Measurements from ENCODE around the gene PODNL1. TPM values are rescaled to one million over a fixed set of nuclear protein-coding genes. Genes with fewer than 3 reads are reported as not detected.

Gene PODNL1
- total and polyA plus RNA-seq, 2 of the 8 experiments (the other 6 are each of a cell fraction or from before 2014, with no cell fraction given), result 1.0 to 1.5 TPM

DNA sequence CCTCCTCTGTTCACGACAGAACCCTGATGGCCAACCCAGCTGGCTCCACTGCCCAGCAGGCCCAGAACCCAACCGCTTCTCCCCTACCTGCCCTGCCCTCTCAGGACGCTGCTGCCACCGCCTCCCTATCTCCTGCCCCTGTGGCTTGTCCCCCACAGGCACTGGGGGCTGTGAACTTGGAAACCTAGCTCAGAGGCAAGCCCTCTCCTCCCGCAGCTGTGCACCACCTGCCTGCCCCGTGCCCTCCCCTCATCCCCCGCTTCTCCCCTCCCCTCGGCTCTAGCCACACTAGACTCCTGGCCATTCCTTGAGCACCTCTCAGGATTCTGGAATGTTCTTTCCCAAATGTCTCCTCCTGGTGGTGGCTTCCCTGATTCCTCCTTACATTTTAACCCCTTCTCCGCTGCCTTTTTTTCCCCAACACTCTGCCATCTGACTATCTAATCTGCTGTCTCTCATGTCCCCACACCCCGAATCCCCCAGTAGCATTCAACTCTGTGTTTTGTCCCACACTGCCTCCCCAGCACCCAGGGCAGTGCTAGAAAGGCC is 54.6 kb downstream of the PODNL1 start:
- no peaks in the 10 kb centered on the region for H4K20me1 ChIP-seq (replicated peaks in 1 of 2; ENCODE audit: control insufficient read depth in 1 of 2, insufficient read depth in 2 of 2, low read length in 2 of 2)
- peak; percentile 28 for FAIRE-seq
- no peak overlapping the region for H4K5ac ChIP-seq (ENCODE audit: insufficient read length, low read depth, low read length)
- H3K9me3 ChIP-seq (ENCODE audit: insufficient read depth in 2 of 2, low read depth in 1 of 2, low read length in 1 of 2), result no peaks in the 10 kb centered on the region
- H4K91ac ChIP-seq (replicated peaks; ENCODE audit: insufficient read length, low read length), result peak overlapping the region; percentile 66
- no peak overlapping the region for H4K8ac ChIP-seq (ENCODE audit: extremely low read depth, insufficient read depth, low read length)
- H3K4me1 ChIP-seq (replicated peaks in 1 of 4; ENCODE audit: control insufficient read depth in 3 of 4, insufficient read depth in 4 of 4, low read length in 3 of 4), result peaks cover 6 to 23% (median 16%) of the 10 kb centered on the region in 4 experiments
- H3K56ac ChIP-seq (replicated peaks; ENCODE audit: insufficient read length, low read depth, low read length), result no peak overlapping the region
- H2BK12ac ChIP-seq (ENCODE audit: low read depth, low read length), result no peak overlapping the region; the same call in 1 of the 2 replicates
- no peak overlapping the region for H3K9ac ChIP-seq (replicated peaks in 1 of 4; ENCODE audit: extremely low read depth in 1 of 4, low read depth in 3 of 4, low read length in 3 of 4)
- H2AK5ac ChIP-seq (ENCODE audit: low read depth, low read length), result peak overlapping the region; percentile 46; the same call in 1 of the 2 replicates
- no peaks in the 10 kb centered on the region for H3K79me1 ChIP-seq (ENCODE audit: low read depth, low read length)
- whole genome bisulfite sequencing, 2 experiments (ENCODE audit: extremely low coverage in 1 of 2, insufficient coverage in 1 of 2, insufficient read length in 1 of 2, insufficient replicate concordance in 2 of 2, low coverage in 1 of 2, low lambda C conversion rate in 2 of 2, missing lambda C conversion rate in 1 of 2), result 85% methylated on average over 6 of the region's 10 CpGs; no CpG with 5 or more reads in 1 of the 2 experiments
- H3K36me3 ChIP-seq (ENCODE audit: control insufficient read depth in 2 of 4, insufficient read depth in 4 of 4, low read length in 3 of 4), result no peaks in the 10 kb centered on the region
- H2BK5ac ChIP-seq (ENCODE audit: low read depth, low read length), result peak overlapping the region; percentile 44; the same call in 1 of the 2 replicates
- H3K14ac ChIP-seq (ENCODE audit: insufficient read length), result no peak overlapping the region
- H2BK20ac ChIP-seq (ENCODE audit: low read length), result no peak overlapping the region
- no peaks in the 10 kb centered on the region for H3K23me2 ChIP-seq (ENCODE audit: low read depth, low read length)
- no peaks in the 10 kb centered on the region for H3K79me2 ChIP-seq (ENCODE audit: control insufficient read depth in 1 of 2, insufficient read depth in 2 of 2, low read length in 2 of 2)
- no peak for DNase-seq (ENCODE audit: low read depth in 1 of 2, low spot score in 2 of 2)
- H3K27me3 ChIP-seq (replicated peaks in 1 of 4; ENCODE audit: control insufficient read depth in 3 of 4, extremely low read depth in 1 of 4, insufficient read depth in 3 of 4, low read length in 3 of 4), result no peaks in the 10 kb centered on the region
- no peak overlapping the region for H3K23ac ChIP-seq (ENCODE audit: insufficient read length)
- ChIA-PET POLR2A (ENCODE audit: partially characterized antibody) (interaction anchor here (3.3 kb wide), 1 partner anchor 70 kb away, joined by 13 read pairs; the partner anchor contains the start of gene DCAF15), CTCF (ENCODE audit: partially characterized antibody) (interaction anchor here (0.7 to 8.7 kb wide), 18 partner anchors 9 to 192 kb away, joined by 3 to 76 read pairs (median 4); partner anchors contain the start of genes BRME1, CC2D1A and PALM3)
- peak overlapping the region; percentile 71; the same call in 1 of the 2 replicates for H3K18ac ChIP-seq (ENCODE audit: extremely low read depth, low read length)
- TF ChIP-seq SIRT6 (IDR thresholded peaks at IDR 0.05; ENCODE audit: low read length) (no peak), MAX (IDR thresholded peaks at IDR 0.05) (peak; percentile 41; the same call in 1 of the 2 replicates), TEAD4 (IDR thresholded peaks at IDR 0.05; ENCODE audit: low read depth, low read length) (0 out of 2 replicates have a peak, but pooled peaks have one; percentile 23), TCF12 (IDR thresholded peaks at IDR 0.05; ENCODE audit: low read depth, low read length) (no peak), RAD21 (IDR thresholded peaks at IDR 0.05 in 1 of 2, conservative IDR thresholded peaks at IDR 0.05 in 1 of 2; ENCODE audit: low read depth in 2 of 2, low read length in 2 of 2) (peak in 1 of 2 experiments; percentile 33; a peak in 1 of 4 replicates), EZH2 (IDR thresholded peaks at IDR 0.05; ENCODE audit: low read depth, low read length, severe bottlenecking) (no peak), BACH1 (IDR thresholded peaks at IDR 0.05; ENCODE audit: low read length) (no peak)
- TF ChIP-seq, protein P1, sequence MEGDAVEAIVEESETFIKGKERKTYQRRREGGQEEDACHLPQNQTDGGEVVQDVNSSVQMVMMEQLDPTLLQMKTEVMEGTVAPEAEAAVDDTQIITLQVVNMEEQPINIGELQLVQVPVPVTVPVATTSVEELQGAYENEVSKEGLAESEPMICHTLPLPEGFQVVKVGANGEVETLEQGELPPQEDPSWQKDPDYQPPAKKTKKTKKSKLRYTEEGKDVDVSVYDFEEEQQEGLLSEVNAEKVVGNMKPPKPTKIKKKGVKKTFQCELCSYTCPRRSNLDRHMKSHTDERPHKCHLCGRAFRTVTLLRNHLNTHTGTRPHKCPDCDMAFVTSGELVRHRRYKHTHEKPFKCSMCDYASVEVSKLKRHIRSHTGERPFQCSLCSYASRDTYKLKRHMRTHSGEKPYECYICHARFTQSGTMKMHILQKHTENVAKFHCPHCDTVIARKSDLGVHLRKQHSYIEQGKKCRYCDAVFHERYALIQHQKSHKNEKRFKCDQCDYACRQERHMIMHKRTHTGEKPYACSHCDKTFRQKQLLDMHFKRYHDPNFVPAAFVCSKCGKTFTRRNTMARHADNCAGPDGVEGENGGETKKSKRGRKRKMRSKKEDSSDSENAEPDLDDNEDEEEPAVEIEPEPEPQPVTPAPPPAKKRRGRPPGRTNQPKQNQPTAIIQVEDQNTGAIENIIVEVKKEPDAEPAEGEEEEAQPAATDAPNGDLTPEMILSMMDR (IDR thresholded peaks at IDR 0.05; ENCODE audit: control extremely low read depth in 1 of 3, insufficient read depth in 1 of 3, low read depth in 1 of 3, low read length in 3 of 3), result peak in 2 of 3 experiments; percentile 52 to 60; a peak in 3 of 4 replicates
- H2BK15ac ChIP-seq (ENCODE audit: low read length), result peak overlapping the region; percentile 92
- H2BK120ac ChIP-seq (replicated peaks; ENCODE audit: low read depth, low read length), result no peak overlapping the region
- no peak overlapping the region for H3K27ac ChIP-seq (ENCODE audit: low read depth, low read length)
- H3K4ac ChIP-seq (replicated peaks; ENCODE audit: insufficient read length, low read depth, low read length), result no peak overlapping the region
- H3K4me2 ChIP-seq (ENCODE audit: insufficient read depth in 1 of 2, low read depth in 2 of 2, low read length in 2 of 2), result no peak overlapping the region
- no peak overlapping the region for H3K4me3 ChIP-seq (ENCODE audit: extremely low read depth in 1 of 4, insufficient read depth in 2 of 4, low read depth in 3 of 4, low read length in 4 of 4)
- no peak overlapping the region for H2AFZ ChIP-seq (ENCODE audit: low read length)

Data from H1 (cell line).